GM10847 (cell line): ENCODE data around the gene PRSS48.

Experiments used
- POLR2A ChIP-seq: IDR thresholded peaks from 2 replicates; pipeline ENCODE4 v1.6.1; 2011; ENCODE audit not compliant: insufficient read length; ENCODE audit errors: extremely low read depth

PRSS48 gene

DNA sequence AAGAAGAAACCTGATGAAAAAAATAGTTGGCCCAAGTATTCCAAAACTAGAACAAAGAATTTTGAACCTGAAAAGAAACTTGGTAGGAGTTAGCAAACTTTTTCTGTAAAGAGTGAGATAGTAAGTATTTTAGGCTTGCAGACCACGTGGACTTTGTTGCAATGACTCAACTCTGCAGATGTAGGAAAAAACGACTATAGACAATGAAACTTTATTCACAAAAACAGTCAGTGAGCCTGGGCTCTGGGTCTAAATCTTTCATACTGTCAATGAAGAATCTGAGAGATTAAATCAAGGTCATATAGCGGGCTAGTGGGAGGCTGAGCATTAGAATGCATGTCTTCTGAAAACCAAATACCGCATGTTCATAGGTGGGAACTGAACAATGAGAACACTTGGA lies 25.5 kb downstream of the PRSS48 start:
- no peak for TF ChIP-seq POLR2A

- no peak for TF ChIP-seq POLR2A
Observed at GRCh38 chr4:151304226-151304625, 27.3 kb downstream of the PRSS48 start.

GRCh38 chr4:151304755-151305154 lies 27.8 kb downstream of the PRSS48 start:
- no peak for TF ChIP-seq POLR2A

DNA sequence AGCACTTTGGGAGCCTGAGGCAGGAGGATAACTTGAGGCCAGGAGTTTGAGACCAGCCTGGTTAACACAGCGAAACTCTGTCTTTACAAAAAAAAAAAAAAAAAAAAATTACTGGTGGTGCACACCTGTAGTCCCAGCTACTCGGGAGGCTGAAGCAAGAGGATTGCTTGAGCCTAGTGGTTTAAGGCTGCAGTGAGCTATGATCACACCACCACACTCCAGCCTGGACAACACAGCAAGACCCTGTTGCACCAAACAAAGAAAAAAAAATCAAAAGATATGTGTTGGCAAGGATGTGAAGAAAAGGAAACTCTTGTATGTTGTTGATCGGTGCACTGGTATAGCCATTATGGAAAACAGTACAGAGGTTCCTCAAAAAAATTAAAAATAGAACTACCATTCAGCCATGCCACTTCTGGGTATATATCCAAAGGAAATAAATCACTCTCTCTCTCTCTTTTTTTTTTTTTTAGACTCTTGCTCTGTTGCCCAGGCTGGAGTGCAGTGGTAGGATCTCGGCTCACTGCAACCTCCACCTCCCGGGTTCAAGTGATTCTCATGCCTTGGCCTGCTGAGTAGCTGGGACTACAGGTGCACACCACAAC lies 33.3 kb downstream of the PRSS48 start:
- no peak for TF ChIP-seq POLR2A

GRCh38 chr4:151313306-151314009 lies 36.5 kb downstream of the PRSS48 start:
- no peak for TF ChIP-seq POLR2A

DNA sequence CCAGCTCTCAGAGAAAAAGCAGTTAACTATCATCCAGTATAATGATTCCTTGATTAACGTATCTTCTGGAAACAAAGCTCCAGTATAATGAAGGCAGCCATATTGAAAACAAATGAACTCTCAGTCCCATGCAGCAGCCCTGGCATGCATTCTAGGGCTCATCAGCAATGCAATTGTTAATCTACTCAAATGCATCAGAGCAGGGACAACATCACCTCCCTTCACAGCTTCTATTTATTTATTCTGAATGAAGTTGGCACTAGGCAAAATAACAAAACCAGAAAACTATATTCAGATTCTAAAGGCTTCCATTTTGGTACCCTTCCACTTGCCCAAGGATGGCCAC lies 37.0 kb downstream of the PRSS48 start:
- TF ChIP-seq POLR2A, result no peak

DNA sequence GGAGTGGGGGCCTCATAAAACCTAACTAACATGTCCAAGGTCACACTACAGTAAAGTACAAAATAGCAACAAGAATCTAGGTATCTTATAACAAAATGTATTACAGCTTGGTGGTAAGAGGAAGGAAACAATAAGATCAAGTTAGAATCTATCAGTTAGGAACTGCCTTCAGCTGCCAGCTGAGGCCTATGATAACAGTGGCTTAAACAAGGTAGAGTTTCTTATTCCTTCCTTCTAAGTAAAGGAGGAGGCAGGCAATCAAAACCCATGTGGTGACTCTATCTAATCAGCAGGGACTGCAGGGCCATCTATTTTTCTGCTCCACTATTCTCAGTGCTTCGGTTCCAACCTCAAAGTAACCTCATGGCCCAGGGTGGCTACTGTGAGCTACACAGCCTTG lies 37.5 kb downstream of the PRSS48 start:
- no peak for TF ChIP-seq POLR2A

- no peak for TF ChIP-seq POLR2A
Observed at GRCh38 chr4:151315212-151315886, 38.4 kb downstream of the PRSS48 start.

GRCh38 chr4:151316645-151317044 lies 39.7 kb downstream of the PRSS48 start:
- no peak for TF ChIP-seq POLR2A

DNA sequence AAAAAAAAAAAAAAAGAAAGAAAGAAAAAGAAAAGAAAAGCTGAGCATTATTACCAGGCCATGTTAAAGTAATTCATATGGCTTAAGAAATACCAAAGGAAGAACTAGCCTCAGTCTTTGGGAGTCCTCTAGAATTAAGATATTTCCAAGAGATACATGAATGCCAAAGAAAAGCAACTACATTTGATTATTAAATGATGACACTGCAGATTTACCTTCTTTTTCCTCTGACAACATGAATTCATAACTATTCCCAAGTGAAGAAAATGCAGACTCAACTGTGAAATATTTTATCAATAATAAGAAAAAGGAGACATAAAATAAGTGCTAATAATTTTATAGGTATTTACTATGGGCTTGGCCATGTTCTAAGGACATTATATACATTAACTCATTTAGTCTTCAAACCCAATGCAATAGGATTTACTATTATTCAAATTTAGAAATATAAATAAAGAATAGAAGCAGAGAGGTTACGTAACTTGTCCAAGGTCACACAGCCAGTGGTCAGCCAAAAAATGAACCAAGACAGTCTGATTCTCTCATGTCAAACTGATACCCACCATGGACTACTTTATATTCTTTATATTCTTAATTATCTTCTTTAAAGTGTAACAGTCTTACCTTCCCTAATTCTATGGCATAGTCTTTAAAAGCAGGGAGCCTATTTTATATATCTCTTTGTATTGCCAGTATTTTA lies 41.5 kb downstream of the PRSS48 start:
- TF ChIP-seq POLR2A, result no peak

DNA sequence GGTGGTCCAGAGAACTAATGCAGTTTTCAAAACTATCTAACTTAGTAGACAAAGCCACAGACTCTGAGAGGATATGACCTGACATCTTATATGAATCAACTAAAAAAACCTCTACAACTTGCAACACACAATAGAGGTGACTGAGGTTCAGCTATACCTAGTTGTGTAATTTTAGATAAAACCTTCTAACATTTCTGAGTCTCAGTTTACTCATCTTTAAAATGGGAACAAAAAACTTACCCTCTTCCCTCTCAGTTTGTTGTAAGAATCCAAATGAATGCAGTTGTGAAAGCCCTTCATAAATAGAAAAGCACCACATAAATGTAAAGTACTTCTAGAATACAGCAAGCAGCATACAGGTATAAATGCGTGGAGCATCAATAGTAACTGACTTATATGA lies 42.5 kb downstream of the PRSS48 start:
- TF ChIP-seq POLR2A, result no peak

DNA sequence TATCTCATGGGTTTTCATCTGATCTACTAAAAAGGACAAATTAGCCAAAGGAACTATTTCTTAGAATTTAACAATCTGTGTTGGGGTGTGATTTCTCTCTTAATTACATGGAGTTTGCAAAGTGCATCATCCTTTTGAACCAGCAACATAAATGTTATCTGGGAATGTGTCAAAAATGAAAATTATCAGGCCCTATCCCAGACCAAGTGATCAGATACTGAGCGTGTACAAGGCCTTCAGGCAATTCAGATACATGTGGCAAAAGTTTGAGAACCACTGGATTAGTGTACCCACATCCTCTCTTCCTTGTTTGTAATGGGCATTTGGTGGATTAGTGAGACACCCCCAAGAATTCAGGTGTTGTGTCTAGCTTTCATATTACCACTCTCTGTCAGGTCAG lies 44.6 kb downstream of the PRSS48 start:
- TF ChIP-seq POLR2A, result no peak

- no peak for TF ChIP-seq POLR2A
Observed at GRCh38 chr4:151322570-151322969, 45.6 kb downstream of the PRSS48 start.

- TF ChIP-seq POLR2A, result no peak
Observed at GRCh38 chr4:151323667-151324066, 46.7 kb downstream of the PRSS48 start.

- no peak for TF ChIP-seq POLR2A
Observed at GRCh38 chr4:151324124-151324751, 47.3 kb downstream of the PRSS48 start.

DNA sequence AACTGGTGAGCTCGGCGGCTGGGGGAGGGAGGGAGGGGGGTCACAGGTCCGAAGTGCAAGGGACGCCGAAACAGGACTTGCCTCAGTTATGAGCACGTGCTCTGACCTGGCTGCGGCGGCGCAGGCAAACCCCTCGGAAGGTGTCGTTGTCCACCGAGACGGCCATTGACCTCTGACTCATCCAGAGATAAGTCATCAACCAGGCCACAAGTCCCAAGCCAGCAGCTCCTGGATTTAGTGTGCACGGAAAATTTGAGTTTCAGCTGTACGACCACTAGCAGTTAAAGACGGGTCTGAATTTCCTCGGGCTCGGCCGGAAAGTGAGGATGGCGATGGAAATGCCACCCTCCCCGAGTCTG lies 47.8 kb downstream of the PRSS48 start:
- TF ChIP-seq POLR2A, result no peak
